GM23338 (cell line): ENCODE data around the gene MYH10. TPM values are rescaled to one million over a fixed set of nuclear protein-coding genes. Genes with fewer than 3 reads are reported as not detected.

ENCODE experiments used
- ATAC-seq: fragments of 200-7000 bp; cut with Tn5 transposase; 3 replicates; pipeline ENCODE4 v1.9.1; 2020
- DNase-seq: peaks from one replicate; pipeline ENCODE4 v3.0.0-alpha.2; 2015; ENCODE audit warnings: low spot score
- H2AFZ ChIP-seq: fragments of 200-600 bp; sonication (generic); 2 replicates; pipeline ENCODE4 v1.8.0; 2016; ENCODE audit warnings: antibody characterized with exemption, mild to moderate bottlenecking, moderate library complexity
- H3F3A ChIP-seq: fragments of 200-600 bp; sonication (generic); replicated peaks from 2 replicates; pipeline ENCODE4 v1.8.0; 2017; ENCODE audit warnings: antibody characterized with exemption, mixed run types, low read depth
- H3K27ac ChIP-seq: fragments of 200-600 bp; sonication (generic); 2 replicates; pipeline ENCODE4 v1.6.1; 2016; ENCODE audit warnings: low read depth
- H3K27me3 ChIP-seq: fragments of 200-600 bp; sonication (generic); 2 replicates; pipeline ENCODE4 v1.8.0; 2016; ENCODE audit warnings: mild to moderate bottlenecking, mixed run types, moderate library complexity; ENCODE audit not compliant: insufficient read depth
- H3K36me3 ChIP-seq: fragments of 200-600 bp; sonication (generic); 2 replicates; pipeline ENCODE4 v1.8.0; 2016; ENCODE audit warnings: mild to moderate bottlenecking; ENCODE audit not compliant: insufficient read depth
- H3K4me1 ChIP-seq: fragments of 200-600 bp; sonication (generic); 2 replicates; pipeline ENCODE4 v1.8.0; 2016; ENCODE audit warnings: mild to moderate bottlenecking, moderate library complexity; ENCODE audit not compliant: insufficient read depth
- H3K4me2 ChIP-seq: fragments of 200-600 bp; sonication (generic); 2 replicates; pipeline ENCODE4 v1.7.1; 2017; ENCODE audit warnings: mixed run types
- H3K4me3 ChIP-seq: fragments of 200-600 bp; sonication (generic); 2 replicates; pipeline ENCODE4 v1.6.1; 2016; ENCODE audit warnings: mixed run types
- H3K79me2 ChIP-seq: fragments of 200-600 bp; sonication (generic); replicated peaks from 2 replicates; pipeline ENCODE4 v1.8.0; 2017; ENCODE audit warnings: mild to moderate bottlenecking; ENCODE audit not compliant: insufficient read depth
- H3K9me2 ChIP-seq: fragments of 200-600 bp; sonication (generic); 2 replicates; pipeline ENCODE4 v1.8.0; 2017; ENCODE audit not compliant: insufficient read depth
- H4K20me1 ChIP-seq: fragments of 200-600 bp; sonication (generic); replicated peaks from 2 replicates; pipeline ENCODE4 v1.8.0; 2017; ENCODE audit warnings: mild to moderate bottlenecking; ENCODE audit not compliant: insufficient read depth
- H3K27ac Mint-ChIP-seq: 2 replicates; pipeline ENCODE4 v1.8.0; 2020; ENCODE audit warnings: inconsistent platforms, mild to moderate bottlenecking, moderate library complexity, mixed read lengths
- H3K27me3 Mint-ChIP-seq: 3 replicates; pipeline ENCODE4 v1.8.0; 2022; ENCODE audit warnings: low read depth, mild to moderate bottlenecking, moderate library complexity, mixed read lengths, inconsistent platforms; ENCODE audit not compliant: insufficient read depth, poor library complexity
- H3K36me3 Mint-ChIP-seq: 3 replicates; pipeline ENCODE4 v1.8.0; 2021; ENCODE audit warnings: low read depth, mild to moderate bottlenecking, inconsistent platforms, moderate library complexity, mixed read lengths
- H3K4me1 Mint-ChIP-seq: 3 replicates; pipeline ENCODE4 v1.8.0; 2020; ENCODE audit warnings: mild to moderate bottlenecking, inconsistent platforms, mixed read lengths
- H3K4me3 Mint-ChIP-seq: 3 replicates; pipeline ENCODE4 v1.8.0; 2021; ENCODE audit warnings: moderate library complexity, mild to moderate bottlenecking, inconsistent platforms, mixed read lengths
- H3K9me3 Mint-ChIP-seq: 3 replicates; pipeline ENCODE4 v1.8.0; 2020; ENCODE audit warnings: moderate library complexity, mild to moderate bottlenecking, inconsistent platforms, mixed read lengths
- CREB1 ChIP-seq: fragments of 250-450 bp; sonication (Bioruptor Pico); IDR thresholded peaks from 2 replicates; pipeline ENCODE4 v1.5.0; 2020; ENCODE audit warnings: low read depth, mild to moderate bottlenecking, moderate library complexity
- CTCF ChIP-seq, 2 experiments: fragments of 200-600 bp in 1 of 2; sonication (generic) in 1 of 2; conservative IDR thresholded peaks; 2 replicates each; pipeline versions ENCODE4 v1.5.1 to v1.6.1; 2016 to 2017; ENCODE audit warnings: antibody characterized with exemption in 2 of 2, low read depth in 2 of 2, mild to moderate bottlenecking in 2 of 2, moderate library complexity in 1 of 2
- ETS1 ChIP-seq: IDR thresholded peaks from 2 replicates; pipeline ENCODE4 v1.6.1; 2016; ENCODE audit warnings: antibody characterized with exemption
- EZH2 ChIP-seq: fragments of 200-600 bp; sonication (generic); IDR thresholded peaks from one replicate; pipeline ENCODE4 v1.8.0; 2017; ENCODE audit warnings: antibody characterized with exemption, mild to moderate bottlenecking, low read depth; ENCODE audit not compliant: unreplicated experiment
- EZH2phosphoT487 ChIP-seq: fragments of 200-600 bp; sonication (generic); IDR thresholded peaks from one replicate; pipeline ENCODE4 v1.8.1; 2018; ENCODE audit warnings: antibody characterized with exemption; ENCODE audit not compliant: unreplicated experiment
- JUNB ChIP-seq: IDR thresholded peaks from one replicate; pipeline ENCODE4 v1.6.1; 2016; ENCODE audit warnings: antibody characterized with exemption; ENCODE audit not compliant: unreplicated experiment
- NANOG ChIP-seq: IDR thresholded peaks from 2 replicates; pipeline ENCODE4 v1.6.1; 2016; ENCODE audit warnings: antibody characterized with exemption, borderline replicate concordance
- POLR2AphosphoS5 ChIP-seq: IDR thresholded peaks from 2 replicates; pipeline ENCODE4 v1.6.1; 2016; ENCODE audit warnings: antibody characterized with exemption, low read depth
- STAT1 ChIP-seq: IDR thresholded peaks from one replicate; pipeline ENCODE4 v1.6.1; 2016; ENCODE audit warnings: antibody characterized with exemption; ENCODE audit not compliant: unreplicated experiment
- ZNF114 ChIP-seq: fragments of 250-450 bp; sonication (Bioruptor Pico); IDR thresholded peaks from 2 replicates; pipeline ENCODE4 v1.5.0; 2020; ENCODE audit warnings: mild to moderate bottlenecking, moderate library complexity
- ZNF331 ChIP-seq: fragments of 250-450 bp; sonication (Bioruptor Pico); IDR thresholded peaks from 2 replicates; pipeline ENCODE4 v1.5.0; 2020; ENCODE audit warnings: low read depth, mild to moderate bottlenecking, moderate library complexity
- polyA plus RNA-seq: library from polyadenylated mRNA; unstranded; fragments of >200 nt; fragmentation: Nextera tagmentation; extraction: Ambion mirVana; gene quantifications from 2 replicates; pipeline ENCODE4 v1.2.1, GENCODE V29; 2016
- total RNA-seq: library from RNA; depleted of rRNA; stranded (reverse); fragments of >200 nt; shearing (Covaris generic); gene quantifications from 2 replicates; pipeline ENCODE4 v1.2.3, GENCODE V29; 2014

The MYH10 gene
- total and polyA plus RNA-seq, 2 experiments from 2014 or later: 89.5 to 230 TPM

- TF ChIP-seq CREB1 (CRISPR knock-in tag) (no peak), EZH2 (no peak)
Observed at GRCh38 chr17:8537734-8538133, 92.8 kb downstream of the MYH10 start (continued).

- H3K4me1 Mint-ChIP-seq: no peaks in the 10 kb centered on the region
- Histone ChIP-seq H3K9me2 (no peaks in the 10 kb centered on the region), H3K79me2 (no peaks in the 10 kb centered on the region), H4K20me1 (peaks cover 16% of the 10 kb centered on the region), H3K27ac (no peak overlapping the region), H3K27me3 (no peaks in the 10 kb centered on the region), H3K4me3 (no peak overlapping the region), H3K4me1 (no peaks in the 10 kb centered on the region), H2AFZ (no peak overlapping the region), H3K4me2 (no peak overlapping the region), H3K36me3 (peaks cover 42% of the 10 kb centered on the region), H3F3A (no peaks in the 10 kb centered on the region)
- no peak overlapping the region for H3K27ac Mint-ChIP-seq
- no peak for DNase-seq
- H3K4me3 Mint-ChIP-seq: no peak overlapping the region
- no peaks in the 10 kb centered on the region for H3K9me3 Mint-ChIP-seq
- ATAC-seq: no peak
- H3K36me3 Mint-ChIP-seq: peaks cover 33% of the 10 kb centered on the region
- no peak for TF ChIP-seq CTCF (conservative IDR thresholded peaks at IDR 0.05; ENCODE audit: low read depth in 2 of 2)
- no peak for TF ChIP-seq ZNF114 (CRISPR knock-in tag)
- no peak for TF ChIP-seq POLR2AphosphoS5
- TF ChIP-seq JUNB: no peak
- no peak for TF ChIP-seq EZH2phosphoT487
- H3K27me3 Mint-ChIP-seq: peaks cover 2% of the 10 kb centered on the region
Observed at GRCh38 chr17:8534498-8535188, 95.9 kb downstream of the MYH10 start.

GRCh38 chr17:8532021-8532420 lies 98.5 kb downstream of the MYH10 start:
- no peaks in the 10 kb centered on the region for H3K4me1 ChIP-seq
- DNase-seq (no peak), ATAC-seq (no peak)
- no peak overlapping the region for H2AFZ ChIP-seq
- no peak overlapping the region for H3K4me3 Mint-ChIP-seq
- H3K79me2 ChIP-seq: no peaks in the 10 kb centered on the region
- H3K4me1 Mint-ChIP-seq: no peaks in the 10 kb centered on the region
- H3K9me3 Mint-ChIP-seq: no peaks in the 10 kb centered on the region
- no peaks in the 10 kb centered on the region for H3K27me3 ChIP-seq
- no peak overlapping the region for H3K27ac Mint-ChIP-seq
- no peaks in the 10 kb centered on the region for H3F3A ChIP-seq
- peaks cover 18% of the 10 kb centered on the region for H4K20me1 ChIP-seq
- H3K36me3 ChIP-seq: peaks cover 42% of the 10 kb centered on the region
- no peaks in the 10 kb centered on the region for H3K9me2 ChIP-seq
- H3K4me2 ChIP-seq: no peak overlapping the region
- no peak overlapping the region for H3K27ac ChIP-seq
- no peak overlapping the region for H3K4me3 ChIP-seq
- H3K36me3 Mint-ChIP-seq: peaks cover 37% of the 10 kb centered on the region
- H3K27me3 Mint-ChIP-seq: no peaks in the 10 kb centered on the region
- TF ChIP-seq STAT1 (no peak), JUNB (no peak), ZNF331 (CRISPR knock-in tag) (no peak), ETS1 (no peak), CTCF (conservative IDR thresholded peaks at IDR 0.05; ENCODE audit: low read depth in 2 of 2) (no peak), EZH2 (no peak), NANOG (no peak), CREB1 (CRISPR knock-in tag) (no peak), POLR2AphosphoS5 (no peak)
